Measurements from ENCODE around the gene WDR83.

GRCh38 chr19:12660980-12661379 is 5.6 kb upstream of the WDR83 start:
- TF ChIP-seq, protein P1, sequence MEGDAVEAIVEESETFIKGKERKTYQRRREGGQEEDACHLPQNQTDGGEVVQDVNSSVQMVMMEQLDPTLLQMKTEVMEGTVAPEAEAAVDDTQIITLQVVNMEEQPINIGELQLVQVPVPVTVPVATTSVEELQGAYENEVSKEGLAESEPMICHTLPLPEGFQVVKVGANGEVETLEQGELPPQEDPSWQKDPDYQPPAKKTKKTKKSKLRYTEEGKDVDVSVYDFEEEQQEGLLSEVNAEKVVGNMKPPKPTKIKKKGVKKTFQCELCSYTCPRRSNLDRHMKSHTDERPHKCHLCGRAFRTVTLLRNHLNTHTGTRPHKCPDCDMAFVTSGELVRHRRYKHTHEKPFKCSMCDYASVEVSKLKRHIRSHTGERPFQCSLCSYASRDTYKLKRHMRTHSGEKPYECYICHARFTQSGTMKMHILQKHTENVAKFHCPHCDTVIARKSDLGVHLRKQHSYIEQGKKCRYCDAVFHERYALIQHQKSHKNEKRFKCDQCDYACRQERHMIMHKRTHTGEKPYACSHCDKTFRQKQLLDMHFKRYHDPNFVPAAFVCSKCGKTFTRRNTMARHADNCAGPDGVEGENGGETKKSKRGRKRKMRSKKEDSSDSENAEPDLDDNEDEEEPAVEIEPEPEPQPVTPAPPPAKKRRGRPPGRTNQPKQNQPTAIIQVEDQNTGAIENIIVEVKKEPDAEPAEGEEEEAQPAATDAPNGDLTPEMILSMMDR (IDR thresholded peaks at IDR 0.05; ENCODE audit: low read depth, low read length, poor library complexity, severe bottlenecking): no peak
- no peak for TF ChIP-seq EZH2phosphoT487 (IDR thresholded peaks at IDR 0.05; ENCODE audit: borderline replicate concordance, low read length)

Measured in DOHH2 (cell line).